ENCODE data around the gene KRTAP10-8.

Gene KRTAP10-8

GRCh38 chr21:44650265-44650972 is 38.5 kb downstream of the KRTAP10-8 start:
- Histone ChIP-seq H3K27ac (ENCODE audit: low read depth, low read length) (no peak overlapping the region), H3K36me3 (ENCODE audit: control insufficient read depth, low read length) (no peaks in the 10 kb centered on the region)
- TF ChIP-seq EZH2phosphoT487 (IDR thresholded peaks at IDR 0.05; ENCODE audit: borderline replicate concordance, low read length), result no peak
- no peak for TF ChIP-seq CTCF (IDR thresholded peaks at IDR 0.05; ENCODE audit: low read depth, low read length, poor library complexity, severe bottlenecking)

GRCh38 chr21:44650973-44651675 is 39.2 kb downstream of the KRTAP10-8 start:
- H3K79me2 ChIP-seq (ENCODE audit: control insufficient read depth, low read length), result no peaks in the 10 kb centered on the region
- no peaks in the 10 kb centered on the region for H3F3A ChIP-seq (ENCODE audit: control insufficient read depth, insufficient read depth)
- TF ChIP-seq CTCF (IDR thresholded peaks at IDR 0.05; ENCODE audit: low read depth, low read length, poor library complexity, severe bottlenecking) (no peak), EZH2phosphoT487 (IDR thresholded peaks at IDR 0.05; ENCODE audit: borderline replicate concordance, low read length) (no peak)
- no peaks in the 10 kb centered on the region for H4K20me1 ChIP-seq (ENCODE audit: control insufficient read depth, insufficient read depth, low read depth, low read length)
- H3K9me3 ChIP-seq (ENCODE audit: control insufficient read depth, insufficient read depth, low read length), result no peaks in the 10 kb centered on the region
- no peaks in the 10 kb centered on the region for H3K9me2 ChIP-seq (replicated peaks; ENCODE audit: control insufficient read depth, low read length)
- H3K4me2 ChIP-seq (ENCODE audit: low read length), result no peak overlapping the region
- H3K4me1 ChIP-seq (ENCODE audit: control insufficient read depth, low read length), result no peaks in the 10 kb centered on the region
- H3K36me3 ChIP-seq (ENCODE audit: control insufficient read depth, low read length), result no peaks in the 10 kb centered on the region
- H3K27me3 ChIP-seq (ENCODE audit: control insufficient read depth, low read length), result no peaks in the 10 kb centered on the region
- H3K4me3 ChIP-seq (ENCODE audit: low read length), result no peak overlapping the region
- no peak overlapping the region for H3K27ac ChIP-seq (ENCODE audit: low read depth, low read length)

More at GRCh38 chr21:44650265-44650972, 38.5 kb downstream of the KRTAP10-8 start:
- Histone ChIP-seq H3K79me2 (ENCODE audit: control insufficient read depth, low read length) (no peaks in the 10 kb centered on the region), H3K4me1 (ENCODE audit: control insufficient read depth, low read length) (no peaks in the 10 kb centered on the region), H3K4me2 (ENCODE audit: low read length) (no peak overlapping the region), H3K4me3 (ENCODE audit: low read length) (no peak overlapping the region), H3K9me3 (ENCODE audit: control insufficient read depth, insufficient read depth, low read length) (no peaks in the 10 kb centered on the region), H4K20me1 (ENCODE audit: control insufficient read depth, insufficient read depth, low read depth, low read length) (no peaks in the 10 kb centered on the region), H3F3A (ENCODE audit: control insufficient read depth, insufficient read depth) (no peaks in the 10 kb centered on the region), H3K9me2 (replicated peaks; ENCODE audit: control insufficient read depth, low read length) (no peaks in the 10 kb centered on the region), H3K27me3 (ENCODE audit: control insufficient read depth, low read length) (no peaks in the 10 kb centered on the region)

GRCh38 chr21:44653123-44653522 is 41.2 kb downstream of the KRTAP10-8 start:
- no peaks in the 10 kb centered on the region for H3F3A ChIP-seq (ENCODE audit: control insufficient read depth, insufficient read depth)
- no peak overlapping the region for H3K4me2 ChIP-seq (ENCODE audit: low read length)
- H3K4me3 ChIP-seq (ENCODE audit: low read length), result no peak overlapping the region
- no peaks in the 10 kb centered on the region for H3K27me3 ChIP-seq (ENCODE audit: control insufficient read depth, low read length)
- H3K27ac ChIP-seq (ENCODE audit: low read depth, low read length), result no peak overlapping the region
- no peaks in the 10 kb centered on the region for H4K20me1 ChIP-seq (ENCODE audit: control insufficient read depth, insufficient read depth, low read depth, low read length)
- TF ChIP-seq CTCF (IDR thresholded peaks at IDR 0.05; ENCODE audit: low read depth, low read length, poor library complexity, severe bottlenecking) (no peak), EZH2phosphoT487 (IDR thresholded peaks at IDR 0.05; ENCODE audit: borderline replicate concordance, low read length) (no peak)
- no peaks in the 10 kb centered on the region for H3K79me2 ChIP-seq (ENCODE audit: control insufficient read depth, low read length)
- no peaks in the 10 kb centered on the region for H3K4me1 ChIP-seq (ENCODE audit: control insufficient read depth, low read length)
- H3K36me3 ChIP-seq (ENCODE audit: control insufficient read depth, low read length), result no peaks in the 10 kb centered on the region
- H3K9me2 ChIP-seq (replicated peaks; ENCODE audit: control insufficient read depth, low read length), result no peaks in the 10 kb centered on the region
- H3K9me3 ChIP-seq (ENCODE audit: control insufficient read depth, insufficient read depth, low read length), result no peaks in the 10 kb centered on the region
